GM19324 (cell line): ENCODE results near the gene LHB.
A peak's percentile ranks its signal among the peaks of the same experiment; 100 is the strongest.
"Not testable (repeated sequence)": the region's sequence is repeated elsewhere in the genome, so short reads cannot be mapped to it uniquely, and the experiment has no call there.

Experiments used
- ATAC-seq: cut with Tn5 transposase; IDR thresholded peaks from one replicate; pipeline ENCODE4 v1.9.1; 2021; ENCODE audit warnings: mild to moderate bottlenecking, moderate library complexity; ENCODE audit not compliant: unreplicated experiment, low FRiP score

The LHB gene

DNA sequence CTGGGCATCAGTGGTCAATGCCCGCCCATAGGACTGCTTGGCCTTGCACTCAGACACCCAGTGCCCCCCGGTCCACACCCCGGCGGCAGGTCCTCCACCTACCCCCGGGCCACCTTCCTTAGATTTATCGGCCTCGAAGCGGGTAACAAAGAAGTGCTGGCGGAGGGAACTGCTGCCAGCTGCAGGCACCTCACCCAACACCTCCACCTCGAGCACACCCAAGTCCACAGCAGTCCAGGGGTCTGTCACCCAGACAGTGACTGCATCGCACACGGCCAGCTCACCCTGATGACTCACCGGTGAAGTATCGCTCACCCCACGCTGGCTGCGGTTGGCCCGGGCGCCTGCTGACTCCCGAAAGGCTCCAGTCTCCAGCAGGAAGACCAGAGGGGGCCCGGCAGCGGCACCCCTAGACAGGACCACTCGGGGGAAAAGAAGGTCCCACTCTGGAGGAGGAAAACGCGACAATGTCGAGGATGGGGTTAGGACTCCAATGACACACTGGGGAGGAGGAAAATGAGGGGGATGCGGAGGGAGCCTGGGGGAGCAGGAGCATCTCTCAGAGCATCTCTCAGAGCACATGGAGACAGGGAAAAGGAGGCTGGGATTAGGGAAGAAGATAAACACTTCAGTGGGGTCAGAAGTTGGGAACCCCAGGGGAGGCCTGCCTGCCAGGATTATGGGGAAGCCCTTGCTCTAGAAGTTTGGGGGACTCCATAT lies 21.8 kb upstream of the LHB start:
- not testable (repeated sequence) for ATAC-seq

DNA sequence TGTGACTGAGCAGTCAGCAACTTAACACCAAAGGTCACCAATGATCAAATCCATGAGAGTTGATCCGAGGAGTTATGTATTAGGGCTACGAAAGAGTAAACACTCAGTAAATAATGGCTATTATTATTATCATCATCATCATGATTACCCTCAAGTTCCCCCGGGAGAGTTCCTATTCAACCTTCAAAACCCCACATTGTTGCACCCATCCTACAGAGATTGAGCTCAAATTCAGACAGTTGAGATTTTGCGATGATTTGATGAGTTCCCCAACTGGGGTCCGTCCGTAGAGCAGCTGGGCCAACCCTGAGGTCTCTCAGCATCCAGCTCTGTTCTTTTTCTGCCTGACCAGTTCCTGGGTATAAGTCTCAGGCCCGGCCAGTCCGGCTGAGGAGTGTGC lies 21.2 kb upstream of the LHB start:
- not testable (repeated sequence) for ATAC-seq

- not testable (repeated sequence) for ATAC-seq
These were observed 19.9 kb upstream of the LHB start, which contains the start of gene CGB1 for GRCh38 chr19:49036815-49037214. TSS of gene CGB1 (minus strand) at chr19:49036895. CDS start at chr19:49036711, 184 bp downstream.

- not testable (repeated sequence) for ATAC-seq
These were observed 14.9 kb upstream of the LHB start, which contains the start of gene CGB2 for GRCh38 chr19:49031642-49032301. TSS of gene CGB2 (plus strand) at chr19:49031890. CDS start at chr19:49032096, 206 bp downstream.

DNA sequence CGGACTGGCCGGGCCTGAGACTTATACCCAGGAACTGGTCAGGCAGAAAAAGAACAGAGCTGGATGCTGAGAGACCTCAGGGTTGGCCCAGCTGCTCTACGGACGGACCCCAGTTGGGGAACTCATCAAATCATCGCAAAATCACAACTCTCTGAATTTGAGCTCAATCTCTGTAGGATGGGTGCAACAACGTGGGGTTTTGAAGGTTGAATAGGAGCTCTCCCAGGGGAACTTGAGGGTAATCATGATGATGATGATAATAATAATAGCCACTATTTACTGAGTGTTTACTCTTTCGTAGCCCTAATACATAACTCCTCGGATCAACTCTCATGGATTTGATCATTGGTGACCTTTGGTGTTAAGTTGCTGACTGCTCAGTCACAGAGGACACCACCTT lies 13.4 kb upstream of the LHB start:
- not testable (repeated sequence) for ATAC-seq

DNA sequence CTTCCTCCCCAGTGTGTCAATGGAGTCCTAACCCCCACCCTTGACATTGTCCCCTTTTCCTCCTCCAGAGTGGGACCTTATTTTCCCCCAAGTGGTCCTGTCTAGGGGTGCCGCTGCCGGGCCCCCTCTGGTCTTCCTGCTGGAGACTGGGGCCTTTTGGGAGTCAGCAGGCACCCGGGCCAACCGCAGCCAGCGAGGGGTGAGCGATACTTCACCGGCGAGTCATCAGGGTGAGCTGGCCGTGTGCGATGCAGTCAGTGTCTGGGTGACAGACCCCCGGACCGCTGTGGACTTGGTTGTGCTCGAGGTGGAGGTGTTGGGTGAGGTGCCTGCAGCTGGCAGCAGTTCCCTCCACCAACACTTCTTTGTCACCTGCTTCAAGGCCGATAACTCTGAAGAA lies 12.9 kb upstream of the LHB start:
- ATAC-seq = not testable (repeated sequence)

DNA sequence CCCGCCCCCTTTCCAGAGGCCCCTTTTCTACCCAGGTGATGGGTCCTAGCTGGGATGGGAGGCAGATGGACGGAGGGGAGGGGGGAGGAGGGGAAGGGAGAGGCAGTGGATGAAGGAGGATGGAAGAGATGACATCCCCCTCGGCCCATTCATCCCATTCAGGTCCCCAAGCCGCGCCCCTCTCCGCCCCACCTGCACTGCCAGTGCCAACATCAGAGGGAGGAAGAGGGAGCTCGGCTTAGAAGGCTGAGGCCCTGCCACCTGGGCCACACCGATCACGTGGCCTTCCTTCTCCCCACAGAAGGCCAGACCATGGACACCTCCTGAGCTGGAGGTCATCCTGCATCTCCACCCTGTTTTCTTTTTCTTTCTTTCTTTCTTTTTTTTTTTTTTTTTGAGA lies 11.8 kb upstream of the LHB start:
- ATAC-seq = not testable (repeated sequence)

GRCh38 chr19:49025599-49025998 lies 8.7 kb upstream of the LHB start:
- ATAC-seq = not testable (repeated sequence)

DNA sequence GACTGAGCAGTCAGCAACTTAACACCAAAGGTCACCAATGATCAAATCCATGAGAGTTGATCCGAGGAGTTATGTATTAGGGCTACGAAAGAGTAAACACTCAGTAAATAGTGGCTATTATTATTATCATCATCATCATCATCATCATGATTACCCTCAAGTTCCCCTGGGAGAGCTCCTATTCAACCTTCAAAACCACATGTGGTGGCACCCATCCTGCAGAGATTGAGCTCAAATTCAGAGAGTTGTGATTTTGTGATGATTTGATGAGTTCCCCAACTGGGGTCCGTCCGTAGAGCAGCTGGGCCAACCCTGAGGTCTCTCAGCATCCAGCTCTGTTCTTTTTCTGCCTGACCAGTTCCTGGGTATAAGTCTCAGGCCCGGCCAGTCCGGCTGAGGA lies 8.2 kb upstream of the LHB start:
- ATAC-seq = not testable (repeated sequence)

DNA sequence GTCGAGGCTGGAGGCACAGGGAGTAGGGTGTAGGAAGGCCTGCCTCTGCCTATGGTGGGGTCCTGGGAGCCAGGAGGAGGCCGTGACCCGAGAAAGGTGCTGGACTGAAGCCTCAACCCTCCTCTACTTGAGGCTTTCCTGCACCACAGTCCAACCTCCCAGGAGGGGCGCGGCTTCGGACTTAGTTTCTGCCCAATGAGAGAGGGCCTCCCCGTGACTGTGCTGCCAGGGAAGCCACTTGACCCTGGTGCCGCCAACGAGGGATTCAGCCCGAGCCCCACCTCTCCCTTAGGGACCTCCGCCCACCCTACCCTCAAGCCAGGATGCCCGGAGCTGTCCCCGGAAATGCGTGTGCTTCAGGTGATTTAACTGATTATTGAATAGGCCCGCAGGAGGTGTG lies 7.3 kb upstream of the LHB start, which contains the start of gene CGB3:
Gene CGB3, minus strand, starts transcription at position 101 of the 400 bp plus-strand sequence. CDS start 362 bp downstream, outside the sequence.
- ATAC-seq = not testable (repeated sequence)

DNA sequence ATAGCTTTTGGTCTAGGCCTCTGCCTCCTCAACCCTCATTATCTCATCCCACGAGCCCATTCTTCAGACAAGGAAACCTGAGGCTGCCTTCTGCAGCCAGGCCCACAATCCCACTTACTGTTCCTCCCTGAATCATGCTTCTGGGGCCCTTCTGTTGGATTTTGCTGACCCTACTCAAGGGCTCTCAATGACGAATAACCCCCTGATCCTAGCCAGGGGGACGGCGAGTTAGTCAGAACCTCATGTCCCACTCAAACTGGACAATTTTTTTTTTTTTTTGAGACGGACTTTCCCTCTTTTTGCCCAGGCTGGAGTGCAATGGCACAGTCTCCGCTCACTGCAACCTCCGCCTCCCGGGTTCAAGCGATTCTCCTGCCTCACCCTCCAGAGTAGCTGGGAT lies 5.2 kb upstream of the LHB start:
- ATAC-seq = no peak

DNA sequence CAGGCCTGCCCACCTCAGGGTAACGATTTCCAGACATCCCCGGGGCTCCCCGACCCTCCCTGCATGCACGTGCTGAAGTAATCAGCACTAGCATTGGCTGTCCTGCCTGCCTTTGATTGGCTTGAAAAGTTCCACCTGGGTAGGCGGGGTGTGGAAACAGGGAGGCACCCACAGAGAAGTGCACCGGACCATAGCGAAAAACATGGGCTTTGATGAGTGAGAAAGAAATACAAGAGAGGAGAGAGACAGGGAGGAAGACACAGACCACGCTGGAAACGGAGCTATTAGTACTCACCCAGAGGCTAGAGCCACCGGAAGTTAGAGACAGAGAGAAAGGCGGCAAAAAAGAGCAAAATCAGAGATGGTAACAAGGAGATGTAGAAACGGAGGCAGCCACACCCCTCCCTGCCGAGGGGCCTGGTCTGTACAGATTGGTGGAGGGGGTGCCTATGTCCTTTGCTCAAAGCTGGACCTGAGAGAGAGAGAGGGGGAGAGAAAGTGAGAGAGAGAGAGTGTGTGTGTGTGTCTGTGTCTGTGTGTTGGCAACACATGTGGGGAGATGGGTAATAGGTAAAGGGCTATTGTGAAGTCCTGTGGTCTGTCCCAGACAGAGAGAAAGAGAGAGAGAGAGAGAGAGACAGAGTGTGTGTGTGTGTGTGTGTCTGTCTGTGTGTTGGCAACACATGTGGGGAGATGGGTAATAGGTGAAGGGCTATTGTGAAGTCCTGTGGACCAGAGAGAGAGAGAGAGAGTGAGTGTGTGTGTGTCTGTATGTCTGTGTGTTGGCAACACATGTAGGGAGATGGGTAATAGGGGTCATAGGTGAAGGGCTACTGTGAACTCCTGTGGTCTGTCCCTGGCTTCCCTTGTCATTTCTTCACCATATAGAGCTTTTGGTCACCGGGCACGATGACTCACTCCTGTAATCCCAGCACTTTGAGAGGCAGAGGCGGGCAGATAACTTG lies 4.3 kb upstream of the LHB start:
- ATAC-seq = no peak

DNA sequence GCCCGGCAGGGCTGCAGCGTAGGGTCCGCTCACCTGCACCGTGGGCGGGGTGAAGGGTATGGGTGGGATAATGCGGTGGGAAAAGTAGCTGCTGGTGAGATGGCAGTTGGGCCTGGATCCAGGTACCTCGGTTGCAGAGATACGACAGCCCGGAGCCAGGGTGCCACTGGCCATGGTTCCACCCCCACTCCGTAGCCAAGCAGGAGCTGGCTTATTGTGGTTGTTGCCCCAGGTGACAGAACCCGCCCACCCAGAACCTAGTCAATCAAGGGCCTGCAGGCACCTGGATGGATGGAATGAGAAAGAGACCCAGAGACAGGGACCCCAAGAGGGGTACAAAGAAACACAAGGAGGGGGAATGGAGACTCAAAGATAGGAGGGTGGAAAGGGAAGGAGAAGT lies 3.5 kb upstream of the LHB start:
- ATAC-seq = no peak

DNA sequence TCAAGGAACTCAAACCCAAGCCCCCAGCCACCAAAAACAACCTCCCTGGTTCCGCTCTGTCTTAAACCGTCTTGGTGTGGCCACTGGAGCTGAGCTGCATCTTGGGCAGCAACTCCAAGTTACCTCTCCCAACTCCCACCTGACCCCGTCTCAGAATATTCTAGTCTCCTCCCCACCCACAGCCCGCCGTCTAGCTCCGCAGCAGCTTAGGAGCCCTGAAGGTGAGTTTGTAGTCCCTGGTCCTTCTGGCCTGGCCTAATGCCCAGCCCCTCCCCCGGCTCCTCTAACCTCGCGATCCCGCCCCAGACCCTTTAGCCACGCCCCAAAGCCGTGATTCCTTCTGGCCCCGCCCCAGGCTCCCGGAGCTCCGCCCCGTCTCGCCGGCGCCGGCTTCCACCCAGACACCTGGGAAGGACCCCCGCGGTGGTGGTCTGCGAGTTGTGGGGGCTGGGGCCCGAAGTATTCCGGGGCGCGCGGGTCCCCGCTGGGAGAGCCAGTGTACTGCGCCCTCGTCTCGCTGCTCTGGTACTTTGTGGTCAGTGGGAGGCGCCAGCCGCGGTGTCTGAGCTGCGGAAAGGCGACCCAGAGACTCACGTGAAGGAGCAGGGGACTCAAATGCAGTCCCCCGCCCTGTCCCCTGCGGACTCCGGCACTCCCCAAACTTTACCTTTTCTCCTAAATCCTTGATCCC lies 2.5 kb upstream of the LHB start:
- no peak for ATAC-seq

DNA sequence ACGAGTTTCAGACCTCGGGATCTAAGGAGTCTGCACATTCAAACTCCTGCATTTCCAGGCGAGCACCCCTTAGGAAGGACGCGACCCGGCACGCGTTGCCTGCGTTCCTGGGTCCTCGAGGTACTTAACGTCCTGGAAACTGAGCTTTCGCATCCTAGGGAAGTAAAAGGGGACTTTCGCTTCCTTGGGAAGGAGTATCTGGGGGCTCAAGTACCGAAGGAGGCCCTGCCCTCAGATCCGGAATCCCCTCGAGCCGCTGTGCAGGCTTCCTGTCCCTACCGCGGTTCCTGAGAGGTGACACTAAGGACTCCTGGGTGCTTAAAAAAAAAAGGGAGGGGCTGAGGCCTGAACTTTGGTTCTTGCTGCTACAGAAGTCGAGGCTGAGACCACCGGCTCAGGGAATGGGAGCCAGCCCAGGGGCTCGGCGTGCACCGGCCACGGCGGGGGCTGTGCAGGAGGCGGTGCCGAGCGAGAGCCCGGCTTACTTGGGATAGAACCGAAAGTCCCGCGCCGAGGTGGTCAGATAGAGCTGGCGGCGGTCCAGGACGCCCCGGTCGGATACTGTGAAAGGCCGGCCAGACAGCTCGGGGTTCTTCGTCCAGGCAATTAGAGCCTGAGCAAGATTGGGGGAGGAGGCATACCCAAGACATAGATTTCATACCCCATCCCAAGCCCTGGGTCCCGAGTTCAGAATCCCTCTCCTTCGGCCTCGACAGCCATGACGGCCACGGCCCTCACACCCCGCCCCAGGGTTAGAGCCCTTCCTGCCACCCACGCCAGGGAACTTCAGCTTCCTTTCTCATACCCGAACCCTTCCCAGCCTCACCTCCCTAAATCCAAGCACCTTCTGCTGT lies 1.7 kb upstream of the LHB start:
- not testable (repeated sequence) for ATAC-seq

DNA sequence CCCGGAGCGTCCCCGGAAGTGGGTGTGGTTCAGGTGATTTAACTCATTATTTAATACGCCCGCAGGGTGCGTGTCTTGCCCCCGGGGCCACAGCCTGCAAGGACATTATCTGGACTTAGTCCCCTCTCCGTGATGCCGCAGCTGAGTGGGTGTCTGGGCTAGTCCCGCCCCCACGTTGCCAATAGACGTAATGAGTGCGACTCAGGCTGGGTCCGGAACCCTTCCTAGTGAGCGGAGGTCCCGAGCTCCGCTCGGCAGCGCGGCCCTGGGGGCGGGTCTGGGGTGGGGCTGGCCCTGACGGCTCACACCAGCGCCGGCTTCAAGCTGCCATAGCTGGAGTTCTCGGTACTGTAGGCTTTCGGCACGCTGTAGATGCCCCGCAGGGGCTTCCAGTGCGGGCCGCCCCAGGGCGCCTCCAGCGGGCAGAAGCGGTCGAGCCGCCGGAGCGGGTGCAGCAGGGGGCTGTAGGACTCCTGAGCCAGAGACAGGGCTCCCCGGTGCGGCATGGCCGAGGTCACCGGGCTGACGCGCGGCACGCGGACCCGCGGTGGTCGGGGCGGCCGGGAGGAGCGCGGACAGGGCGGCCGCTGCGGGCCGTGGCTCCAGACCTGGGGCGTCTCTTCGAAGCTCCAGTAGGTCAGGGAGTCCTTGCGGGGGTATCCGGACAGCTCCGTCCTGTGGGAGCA lies 918 bp upstream of the LHB start:
- ATAC-seq = peak; percentile 43

GRCh38 chr19:49016067-49016839 lies 638 bp downstream of the LHB start:
- no peak for ATAC-seq

- ATAC-seq = no peak
These were observed 2.0 kb downstream of the LHB start for GRCh38 chr19:49014870-49015255.
